SK-N-SH (cell line): Measurements from ENCODE around the gene EPB41L5. TPM values are rescaled to one million over a fixed set of nuclear protein-coding genes. Genes with fewer than 3 reads are reported as not detected.

Experiments used
- CTCF ChIA-PET: fragments of 300-600, 350-600 bp; formaldehyde crosslinking; extraction: SDS; loops from one replicate; lab custom pipeline; 2021; lab: Yijun Ruan, JAX
- POLR2A ChIA-PET: fragments of 350-600 bp; sonication (Branson Sonifier 250); formaldehyde crosslinking; extraction: SDS; loops from one replicate; lab custom pipeline; 2020; ENCODE audit warnings: antibody characterized with exemption, inconsistent platforms; lab: Yijun Ruan, JAX
- DNase-seq: peaks from one replicate; pipeline ENCODE4 v3.0.0; 2012
- H2AFZ ChIP-seq: fragments of 200-600 bp; sonication (generic); 2 replicates; pipeline ENCODE4 v1.8.1; 2016; ENCODE audit warnings: antibody characterized with exemption, mild to moderate bottlenecking, low read depth
- H3F3A ChIP-seq: fragments of 200-600 bp; sonication (generic); replicated peaks from 2 replicates; pipeline ENCODE3; 2016; ENCODE audit warnings: antibody characterized with exemption, mild to moderate bottlenecking; ENCODE audit not compliant: insufficient read depth
- H3K27ac ChIP-seq, 2 experiments: fragments of 200-500 bp in 1 of 2; fragments of 200-600 bp in 1 of 2; sonication (Bioruptor generic) in 1 of 2; sonication (generic), shearing (Covaris generic) in 1 of 2; 2 replicates each; pipeline versions ENCODE4 v1.5.1 to v1.6.1; 2014 to 2016; ENCODE audit warnings: low read depth in 2 of 2, inconsistent platforms in 1 of 2, low read length in 1 of 2, mild to moderate bottlenecking in 1 of 2, mixed read lengths in 1 of 2
- H3K27me3 ChIP-seq: fragments of 200-600 bp; sonication (generic), shearing (Covaris generic); 2 replicates; pipeline ENCODE4 v1.6.1; 2016; ENCODE audit warnings: mixed run types; ENCODE audit not compliant: insufficient read depth
- H3K36me3 ChIP-seq, 2 experiments: fragments of 200-500 bp in 1 of 2; fragments of 200-600 bp in 1 of 2; sonication (Bioruptor generic) in 1 of 2; sonication (generic) in 1 of 2; replicated peaks in 1 of 2; 2 replicates each; pipeline versions ENCODE3 to v1.5.1; 2014 to 2016; ENCODE audit warnings: low read length in 1 of 2, mild to moderate bottlenecking in 1 of 2; ENCODE audit not compliant: insufficient read depth in 2 of 2, control insufficient read depth in 1 of 2
- H3K4me1 ChIP-seq, 2 experiments: fragments of 200-500 bp in 1 of 2; fragments of 200-600 bp in 1 of 2; sonication (Bioruptor generic) in 1 of 2; sonication (generic), shearing (Covaris generic) in 1 of 2; 2 replicates each; pipeline versions ENCODE4 v1.5.1 to v1.6.1; 2014 to 2016; ENCODE audit warnings: low read depth in 1 of 2, low read length in 1 of 2, mixed run types in 1 of 2; ENCODE audit not compliant: insufficient read depth in 2 of 2, control insufficient read depth in 1 of 2
- H3K4me2 ChIP-seq: fragments of 200-600 bp; sonication (generic), shearing (Covaris generic); 2 replicates; pipeline ENCODE4 v1.6.1; 2017; ENCODE audit warnings: mixed run types
- H3K4me3 ChIP-seq, 2 experiments: fragments of 200-500 bp in 1 of 2; fragments of 200-600 bp in 1 of 2; sonication (Bioruptor generic) in 1 of 2; sonication (generic), shearing (Covaris generic) in 1 of 2; 2 replicates each; pipeline versions ENCODE4 v1.5.1 to v1.8.1; 2014 to 2016; ENCODE audit warnings: low read depth in 2 of 2, inconsistent platforms in 1 of 2, low read length in 1 of 2, mild to moderate bottlenecking in 1 of 2, mixed read lengths in 1 of 2, moderate library complexity in 1 of 2
- H3K79me2 ChIP-seq: fragments of 200-600 bp; sonication (generic); 2 replicates; pipeline ENCODE4 v1.8.1; 2017; ENCODE audit warnings: mild to moderate bottlenecking; ENCODE audit not compliant: insufficient read depth
- H3K9ac ChIP-seq: fragments of 200-600 bp; sonication (generic); 2 replicates; pipeline ENCODE4 v1.6.1; 2017; ENCODE audit warnings: mixed run types
- H3K9me2 ChIP-seq: fragments of 200-600 bp; sonication (generic); 2 replicates; pipeline ENCODE4 v1.6.1; 2017; ENCODE audit warnings: mixed run types
- H3K9me3 ChIP-seq: fragments of 200-600 bp; sonication (generic); 2 replicates; pipeline ENCODE4 v1.6.1; 2017; ENCODE audit warnings: mixed run types, mild to moderate bottlenecking, moderate library complexity
- H4K20me1 ChIP-seq: fragments of 200-600 bp; sonication (generic); 2 replicates; pipeline ENCODE4 v1.6.1; 2017; ENCODE audit warnings: mild to moderate bottlenecking, mixed run types; ENCODE audit not compliant: insufficient read depth
- CTCF ChIP-seq: fragments of 200-600 bp; sonication (generic); IDR thresholded peaks from 2 replicates; pipeline ENCODE4 v1.6.1; 2017; ENCODE audit warnings: antibody characterized with exemption, mild to moderate bottlenecking, moderate library complexity
- EP300 ChIP-seq, 2 experiments: IDR thresholded peaks; 2 replicates each; pipeline versions ENCODE4 v1.4.0 to v1.6.1; 2012; ENCODE audit warnings: borderline replicate concordance in 1 of 2, low read depth in 1 of 2, low read length in 1 of 2
- EZH2phosphoT487 ChIP-seq: fragments of 200-600 bp; sonication (generic); IDR thresholded peaks from 2 replicates; pipeline ENCODE4 v1.6.1; 2017; ENCODE audit warnings: low read depth, mixed run types, mild to moderate bottlenecking, antibody characterized with exemption, moderate library complexity, borderline replicate concordance
- FOSL2 ChIP-seq: IDR thresholded peaks from 2 replicates; pipeline ENCODE4 v1.4.0; 2012; ENCODE audit warnings: low read depth, mild to moderate bottlenecking, moderate library complexity, borderline replicate concordance
- FOXJ3 ChIP-seq: sonication (generic); formaldehyde crosslinking; IDR thresholded peaks from 2 replicates; pipeline ENCODE4 v1.5.1; 2020; ENCODE audit warnings: mild to moderate bottlenecking, missing genetic modification reagents
- MAX ChIP-seq: IDR thresholded peaks from 2 replicates; pipeline ENCODE4 v1.4.0; 2012; ENCODE audit warnings: low read depth
- MEF2A ChIP-seq: IDR thresholded peaks from 2 replicates; pipeline ENCODE4 v1.4.0; 2012; ENCODE audit warnings: low read depth, borderline replicate concordance
- NFIC ChIP-seq: IDR thresholded peaks from 2 replicates; pipeline ENCODE4 v1.4.0; 2012; ENCODE audit warnings: borderline replicate concordance
- SMC3 ChIP-seq: IDR thresholded peaks from 2 replicates; pipeline ENCODE4 v1.6.1; 2012; ENCODE audit warnings: low read depth, low read length, improper control_type of control experiment
- TAF1 ChIP-seq: IDR thresholded peaks from 2 replicates; pipeline ENCODE4 v1.6.1; 2012; ENCODE audit warnings: low read depth, mild to moderate bottlenecking, low read length, moderate library complexity, borderline replicate concordance
- YY1 ChIP-seq: IDR thresholded peaks from 2 replicates; pipeline ENCODE4 v1.4.0; 2012; ENCODE audit warnings: low read depth, mild to moderate bottlenecking
- ZBTB33 ChIP-seq: IDR thresholded peaks from 2 replicates; pipeline ENCODE4 v1.4.0; 2012; ENCODE audit warnings: low read depth, borderline replicate concordance
- WGBS: methylation state at CpG from one replicate; pipeline ENCODE4 v1.1.6; 2017; ENCODE audit warnings: low lambda C conversion rate; 5-methylcytosine and 5-hydroxymethylcytosine counted together
- polyA plus RNA-seq, 3 experiments: library from polyadenylated mRNA; depleted of rRNA; stranded (reverse); fragments of >200 nt; gene quantifications; 2 replicates each; pipeline ENCODE4 v1.2.3, GENCODE V29; 2012
- TF ChIP-seq, protein P1 (sequence below): IDR thresholded peaks from 2 replicates; pipeline ENCODE4 v1.6.1; 2012; ENCODE audit warnings: mild to moderate bottlenecking, low read depth, low read length, moderate library complexity

Gene EPB41L5
- polyA plus RNA-seq, 1 of the 3 experiments (the other 2 are of a cell fraction) = 5.3 TPM

- TF ChIP-seq, protein P1, sequence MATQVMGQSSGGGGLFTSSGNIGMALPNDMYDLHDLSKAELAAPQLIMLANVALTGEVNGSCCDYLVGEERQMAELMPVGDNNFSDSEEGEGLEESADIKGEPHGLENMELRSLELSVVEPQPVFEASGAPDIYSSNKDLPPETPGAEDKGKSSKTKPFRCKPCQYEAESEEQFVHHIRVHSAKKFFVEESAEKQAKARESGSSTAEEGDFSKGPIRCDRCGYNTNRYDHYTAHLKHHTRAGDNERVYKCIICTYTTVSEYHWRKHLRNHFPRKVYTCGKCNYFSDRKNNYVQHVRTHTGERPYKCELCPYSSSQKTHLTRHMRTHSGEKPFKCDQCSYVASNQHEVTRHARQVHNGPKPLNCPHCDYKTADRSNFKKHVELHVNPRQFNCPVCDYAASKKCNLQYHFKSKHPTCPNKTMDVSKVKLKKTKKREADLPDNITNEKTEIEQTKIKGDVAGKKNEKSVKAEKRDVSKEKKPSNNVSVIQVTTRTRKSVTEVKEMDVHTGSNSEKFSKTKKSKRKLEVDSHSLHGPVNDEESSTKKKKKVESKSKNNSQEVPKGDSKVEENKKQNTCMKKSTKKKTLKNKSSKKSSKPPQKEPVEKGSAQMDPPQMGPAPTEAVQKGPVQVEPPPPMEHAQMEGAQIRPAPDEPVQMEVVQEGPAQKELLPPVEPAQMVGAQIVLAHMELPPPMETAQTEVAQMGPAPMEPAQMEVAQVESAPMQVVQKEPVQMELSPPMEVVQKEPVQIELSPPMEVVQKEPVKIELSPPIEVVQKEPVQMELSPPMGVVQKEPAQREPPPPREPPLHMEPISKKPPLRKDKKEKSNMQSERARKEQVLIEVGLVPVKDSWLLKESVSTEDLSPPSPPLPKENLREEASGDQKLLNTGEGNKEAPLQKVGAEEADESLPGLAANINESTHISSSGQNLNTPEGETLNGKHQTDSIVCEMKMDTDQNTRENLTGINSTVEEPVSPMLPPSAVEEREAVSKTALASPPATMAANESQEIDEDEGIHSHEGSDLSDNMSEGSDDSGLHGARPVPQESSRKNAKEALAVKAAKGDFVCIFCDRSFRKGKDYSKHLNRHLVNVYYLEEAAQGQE = no peak
- TF ChIP-seq CTCF (no peak), ZBTB33 (no peak), FOXJ3 (CRISPR knock-in tag) (no peak), YY1 (no peak), FOSL2 (no peak), TAF1 (no peak), SMC3 (no peak)
These were observed 41.0 kb downstream of the EPB41L5 start (continued) for GRCh38 chr2:120053891-120054290.

- no peaks in the 10 kb centered on the region for H3K4me1 ChIP-seq
- CTCF ChIA-PET = no interaction called here
- no peak overlapping the region for H2AFZ ChIP-seq
- H3K9ac ChIP-seq = no peak overlapping the region
- H3K27ac ChIP-seq = no peak overlapping the region
- POLR2A ChIA-PET = no interaction called here
- no peak overlapping the region for H3K4me2 ChIP-seq
- no peaks in the 10 kb centered on the region for H4K20me1 ChIP-seq
- H3F3A ChIP-seq = peaks cover 4% of the 10 kb centered on the region
- H3K79me2 ChIP-seq = peaks cover 11% of the 10 kb centered on the region; the same call in 1 of the 2 replicates
- WGBS = 97% methylated on average over 8 of the region's 8 CpGs
- H3K27me3 ChIP-seq = no peaks in the 10 kb centered on the region
- H3K36me3 ChIP-seq = peaks cover 0 to 8% of the 10 kb centered on the region in 2 experiments
- DNase-seq = no peak
- TF ChIP-seq YY1 = no peak
- TF ChIP-seq CTCF = no peak
- TF ChIP-seq TAF1 = no peak
- TF ChIP-seq NFIC = no peak
- no peak for TF ChIP-seq EP300 (IDR thresholded peaks at IDR 0.05; ENCODE audit: borderline replicate concordance in 1 of 2, low read depth in 1 of 2, low read length in 1 of 2)
- TF ChIP-seq EZH2phosphoT487 = no peak
- TF ChIP-seq MEF2A = no peak
- TF ChIP-seq MAX = no peak
- H3K4me3 ChIP-seq = no peak overlapping the region
- H3K9me2 ChIP-seq = no peaks in the 10 kb centered on the region; the same call in 1 of the 2 replicates
- H3K9me3 ChIP-seq = no peaks in the 10 kb centered on the region
These were observed 46.6 kb downstream of the EPB41L5 start for GRCh38 chr2:120059483-120059882.
